Dendritic cell treated with granulocyte-macrophage colony-stimulating factor and Interleukin-4, amounts not matched to agents 40 ng/mL and 50 ng/mL, for 4 days (primary cell): ENCODE results near the gene SLC46A2.

Experiments used
- H3K27ac Mint-ChIP-seq: one replicate; pipeline ENCODE4 v1.8.0; 2022; ENCODE audit warnings: mild to moderate bottlenecking, mixed read lengths
- H3K27me3 Mint-ChIP-seq: one replicate; pipeline ENCODE4 v1.8.0; 2022; ENCODE audit warnings: mild to moderate bottlenecking, mixed read lengths
- H3K36me3 Mint-ChIP-seq: one replicate; pipeline ENCODE4 v1.8.0; 2022; ENCODE audit warnings: low read depth, mixed read lengths
- H3K4me1 Mint-ChIP-seq: one replicate; pipeline ENCODE4 v1.8.0; 2022; ENCODE audit warnings: low read depth, mixed read lengths
- H3K4me3 Mint-ChIP-seq: one replicate; pipeline ENCODE4 v1.8.0; 2022; ENCODE audit warnings: mild to moderate bottlenecking, moderate library complexity, mixed read lengths
- H3K9me3 Mint-ChIP-seq: one replicate; pipeline ENCODE4 v1.8.0; 2022; ENCODE audit warnings: mixed read lengths
- intact Hi-C: fragments of 100-400 bp; cut with micrococcal nuclease; formaldehyde crosslinking; loops from one replicate; pipeline ENCODE4 v1.15.0; 2022

Gene SLC46A2

DNA sequence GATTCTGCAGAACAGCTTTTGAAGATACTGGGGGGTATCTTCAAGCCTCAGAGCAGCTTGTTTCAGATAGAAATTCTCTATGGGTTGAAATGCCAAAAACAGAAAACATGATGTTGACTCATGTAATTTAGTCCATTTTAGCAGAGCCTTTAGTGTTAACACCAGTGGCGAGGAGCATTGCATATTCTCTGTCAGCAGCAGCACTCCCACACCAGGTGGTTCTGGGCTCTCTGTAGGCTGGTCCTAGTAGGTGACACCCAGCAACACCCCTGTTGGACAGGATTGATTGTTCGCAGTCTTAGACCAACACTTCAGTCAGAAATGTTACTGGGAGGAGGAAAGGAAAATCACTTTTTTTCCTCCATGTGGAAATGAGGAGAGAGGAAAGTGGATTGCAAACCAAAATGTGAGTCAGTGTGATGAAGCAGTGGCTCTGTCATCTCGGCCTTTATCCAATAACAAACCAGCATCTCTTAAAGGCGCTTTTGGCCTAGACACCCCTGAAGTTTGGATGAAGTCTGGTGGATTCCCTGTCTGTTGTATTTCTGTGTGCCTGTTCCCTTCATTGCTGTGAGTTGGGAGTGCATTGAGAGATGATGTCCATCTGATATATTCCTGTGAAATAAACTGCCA, 16.8 kb downstream of the SLC46A2 start:
- Mint-ChIP-seq H3K27ac (no peak overlapping the region), H3K36me3 (peaks cover 63% of the 10 kb centered on the region), H3K27me3 (no peaks in the 10 kb centered on the region), H3K9me3 (no peaks in the 10 kb centered on the region), H3K4me1 (peaks cover 49% of the 10 kb centered on the region), H3K4me3 (no peak overlapping the region)
- intact Hi-C loops: no loop called here

DNA sequence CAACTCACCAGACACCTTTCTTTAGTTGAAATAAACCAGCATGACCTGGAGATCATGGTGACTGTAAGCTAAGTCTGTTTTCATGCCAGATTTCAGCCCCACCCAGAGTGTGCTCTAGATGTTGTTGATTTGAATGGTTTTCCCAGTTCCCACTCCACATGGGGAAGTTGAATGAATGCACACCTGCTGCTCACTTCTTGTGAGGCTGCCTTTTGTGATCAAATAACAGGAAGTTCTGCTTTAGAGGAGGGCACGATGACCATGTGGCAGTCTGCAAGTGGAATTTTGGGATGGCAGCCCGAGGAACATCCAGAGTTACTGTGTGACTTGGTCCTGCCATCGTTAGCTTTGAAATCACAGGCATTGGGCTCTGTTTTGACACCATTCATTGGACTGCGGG, 18.7 kb downstream of the SLC46A2 start:
- H3K27ac Mint-ChIP-seq: peak overlapping the region; percentile 98
- H3K4me3 Mint-ChIP-seq: no peak overlapping the region
- peaks cover 64% of the 10 kb centered on the region for H3K36me3 Mint-ChIP-seq
- no peaks in the 10 kb centered on the region for H3K9me3 Mint-ChIP-seq
- no peaks in the 10 kb centered on the region for H3K27me3 Mint-ChIP-seq
- intact Hi-C loops: no loop called here
- H3K4me1 Mint-ChIP-seq: peaks cover 61% of the 10 kb centered on the region

DNA sequence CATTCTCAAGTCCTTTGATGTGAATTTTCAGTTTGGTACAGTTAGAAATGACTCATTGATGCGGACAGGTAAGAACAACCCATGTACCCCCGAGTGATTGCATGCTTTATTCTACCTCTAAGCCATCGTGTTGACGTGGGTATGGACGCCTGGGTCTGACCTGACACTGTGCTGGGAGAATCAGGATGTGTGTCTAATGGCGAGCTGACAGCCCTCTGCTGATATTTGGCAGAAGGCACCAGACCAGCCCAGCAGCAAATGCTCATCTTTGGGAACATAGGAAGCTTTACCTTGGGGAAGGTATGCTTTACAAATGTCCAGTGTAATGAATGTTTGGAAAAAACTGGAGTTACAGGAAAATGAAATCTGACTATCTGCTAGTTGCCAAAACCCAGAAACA, 20.1 kb downstream of the SLC46A2 start:
- intact Hi-C loops: no loop called here
- peaks cover 76% of the 10 kb centered on the region for H3K4me1 Mint-ChIP-seq
- H3K27ac Mint-ChIP-seq: peak overlapping the region; percentile 98
- no peaks in the 10 kb centered on the region for H3K9me3 Mint-ChIP-seq
- no peaks in the 10 kb centered on the region for H3K27me3 Mint-ChIP-seq
- peaks cover 64% of the 10 kb centered on the region for H3K36me3 Mint-ChIP-seq
- no peak overlapping the region for H3K4me3 Mint-ChIP-seq

DNA sequence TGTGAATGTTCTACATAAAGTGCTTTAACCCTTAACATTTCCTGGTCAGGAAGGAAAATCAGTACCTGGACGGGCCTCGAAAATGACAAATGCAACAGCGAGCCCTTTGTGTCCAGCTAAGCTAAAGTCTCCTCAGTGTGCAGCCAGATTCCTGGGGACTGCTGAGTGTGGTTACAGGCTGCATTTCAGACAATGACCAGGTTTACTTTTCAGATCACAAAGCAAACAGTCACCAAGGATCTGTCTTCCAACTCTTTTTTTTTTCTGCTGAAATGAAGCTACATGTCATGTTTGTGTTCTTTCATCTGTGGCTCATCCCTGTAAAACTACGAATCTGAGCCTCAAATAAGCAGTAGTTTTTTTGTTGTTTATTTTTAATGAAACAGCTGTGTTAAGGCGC, 20.8 kb downstream of the SLC46A2 start:
- H3K4me3 Mint-ChIP-seq: no peak overlapping the region

DNA sequence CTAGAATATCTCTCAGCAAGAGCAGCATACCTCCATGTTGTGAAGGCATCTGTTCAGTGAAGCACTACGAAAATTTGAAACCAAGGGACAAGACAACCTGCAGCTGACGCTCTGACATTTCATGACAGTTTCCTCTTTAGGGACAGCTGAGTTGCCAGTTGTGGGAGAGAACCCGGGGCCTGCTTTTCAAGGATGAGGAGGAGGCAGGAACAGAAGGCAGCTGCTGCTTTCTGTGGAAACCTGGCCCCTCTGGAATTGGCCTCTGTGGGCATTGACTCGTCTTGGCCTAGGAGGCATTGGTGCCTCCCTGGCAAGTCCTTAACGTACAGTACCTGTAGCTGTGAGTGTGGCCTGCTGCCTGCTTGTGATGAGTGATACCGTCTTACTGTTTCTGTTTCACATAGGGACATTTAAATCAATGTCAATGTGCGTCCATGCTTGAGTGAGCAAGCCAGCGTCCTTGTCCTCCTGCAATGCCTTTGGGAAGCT, 21.6 kb downstream of the SLC46A2 start:
- no peaks in the 10 kb centered on the region for H3K9me3 Mint-ChIP-seq
- H3K36me3 Mint-ChIP-seq: peaks cover 69% of the 10 kb centered on the region
- H3K27ac Mint-ChIP-seq: peak overlapping the region; percentile 98
- intact Hi-C loops: loop anchor here (10.0 kb wide), 1 partner anchor 114 kb away; the partner anchor contains the start of gene SNX30
- H3K27me3 Mint-ChIP-seq: no peaks in the 10 kb centered on the region
- H3K4me3 Mint-ChIP-seq: peak overlapping the region; percentile 6
- H3K4me1 Mint-ChIP-seq: peaks cover 90% of the 10 kb centered on the region

More for the DNA sequence above, 20.8 kb downstream of the SLC46A2 start:
- intact Hi-C loops: loop anchor here (10.0 kb wide), 1 partner anchor 115 kb away; the partner anchor contains the start of gene SNX30
- peak overlapping the region; percentile 98 for H3K27ac Mint-ChIP-seq
- no peaks in the 10 kb centered on the region for H3K27me3 Mint-ChIP-seq
- peaks cover 65% of the 10 kb centered on the region for H3K36me3 Mint-ChIP-seq
- no peaks in the 10 kb centered on the region for H3K9me3 Mint-ChIP-seq
- peaks cover 82% of the 10 kb centered on the region for H3K4me1 Mint-ChIP-seq

DNA sequence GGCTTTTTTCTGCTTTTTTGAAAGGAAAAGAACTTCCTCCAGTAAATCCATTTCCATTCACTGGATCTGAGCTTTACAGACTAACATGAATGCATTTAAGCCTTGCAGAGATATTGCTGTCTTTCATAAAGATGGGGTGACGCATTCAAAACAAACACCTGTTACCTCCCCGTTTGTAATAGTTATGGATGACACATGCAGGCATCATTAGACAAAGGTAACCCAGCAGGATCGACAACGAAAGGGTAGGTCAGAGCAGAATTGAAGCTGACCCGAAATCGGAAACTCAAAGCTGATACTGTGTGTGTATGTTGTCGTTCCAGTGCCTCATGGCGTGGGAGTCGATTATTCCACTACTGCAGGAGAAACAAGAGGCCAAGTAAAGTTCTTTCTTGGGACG, 22.2 kb downstream of the SLC46A2 start:
- intact Hi-C loops: loop anchor here (10.0 kb wide), 1 partner anchor 114 kb away; the partner anchor contains the start of gene SNX30
- Mint-ChIP-seq H3K27ac (peak overlapping the region; percentile 98), H3K4me3 (peak overlapping the region; percentile 79), H3K36me3 (peaks cover 69% of the 10 kb centered on the region), H3K27me3 (no peaks in the 10 kb centered on the region), H3K4me1 (peaks cover 96% of the 10 kb centered on the region), H3K9me3 (no peaks in the 10 kb centered on the region)

DNA sequence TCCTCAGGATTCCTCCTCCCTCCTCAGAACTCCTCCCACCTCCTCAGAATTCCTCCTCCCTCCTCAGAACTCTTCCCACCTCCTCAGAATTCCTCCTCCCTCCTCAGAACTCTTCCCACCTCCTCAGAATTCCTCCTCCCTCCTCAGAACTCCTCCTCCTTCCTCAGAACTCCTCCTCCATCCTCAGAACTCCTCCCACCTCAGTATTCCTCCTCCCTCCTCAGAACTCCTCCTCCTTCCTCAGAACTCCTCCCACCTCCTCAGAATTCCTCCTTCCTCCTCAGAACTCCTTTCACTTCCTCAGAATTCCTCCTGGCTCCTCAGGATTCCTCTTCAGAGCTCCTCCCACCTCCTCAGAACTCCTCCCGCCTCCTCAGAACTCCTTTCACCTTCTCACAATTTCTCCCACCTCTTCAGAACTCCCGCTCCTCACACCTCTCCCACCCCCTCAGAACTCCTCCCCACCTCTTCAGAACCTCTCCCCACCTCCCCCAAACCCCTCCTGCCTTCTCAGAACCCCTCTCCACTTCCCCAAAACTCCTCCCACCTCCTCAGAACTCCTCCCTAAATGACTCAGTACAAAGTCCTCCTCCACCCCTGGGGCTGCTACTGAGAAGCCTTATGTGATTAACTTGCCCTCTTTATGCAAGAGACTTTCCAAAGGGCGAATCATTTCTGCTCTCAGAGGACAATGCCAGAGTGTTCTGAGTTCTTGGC, 23.2 kb downstream of the SLC46A2 start:
- intact Hi-C loops: loop anchor here (1.0 to 10.0 kb wide), 2 partner anchors 9 to 113 kb away; partner anchors contain the start of gene SNX30
- H3K36me3 Mint-ChIP-seq: peaks cover 69% of the 10 kb centered on the region
- H3K27ac Mint-ChIP-seq: peak overlapping the region; percentile 98
- peak overlapping the region; percentile 79 for H3K4me3 Mint-ChIP-seq
- no peaks in the 10 kb centered on the region for H3K27me3 Mint-ChIP-seq
- peaks cover 99% of the 10 kb centered on the region for H3K4me1 Mint-ChIP-seq
- H3K9me3 Mint-ChIP-seq: no peaks in the 10 kb centered on the region

DNA sequence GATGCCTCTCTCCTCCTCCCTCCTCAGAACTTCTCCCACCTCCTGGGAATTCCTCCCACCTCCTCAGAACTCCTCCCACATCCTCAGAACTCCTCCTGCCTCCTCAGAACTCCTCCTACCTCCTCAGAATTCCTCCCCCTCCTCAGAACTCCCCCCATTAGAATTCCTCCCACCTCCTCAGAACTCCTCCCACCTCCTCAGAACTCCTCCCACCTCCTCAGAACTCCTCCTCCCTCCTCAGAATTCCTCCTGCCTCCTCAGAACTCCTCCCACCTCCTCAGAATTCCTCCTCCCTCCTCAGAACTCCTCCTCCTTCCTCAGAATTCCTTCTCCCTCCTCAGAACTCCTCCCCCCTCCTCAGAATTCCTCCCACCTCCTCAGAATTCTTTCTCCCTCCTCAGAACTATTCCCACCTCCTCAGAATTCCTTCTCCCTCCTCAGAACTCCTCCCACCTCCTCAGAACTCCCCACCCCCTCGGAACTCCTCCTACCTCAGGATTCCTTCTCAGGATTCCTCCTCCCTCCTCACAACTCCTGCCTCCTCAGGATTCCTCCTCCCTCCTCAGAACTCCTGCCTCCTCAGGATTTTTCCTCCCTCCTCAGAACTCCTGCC, 23.9 kb downstream of the SLC46A2 start:
- Mint-ChIP-seq H3K36me3 (peaks cover 69% of the 10 kb centered on the region), H3K27ac (peak overlapping the region; percentile 98), H3K9me3 (no peaks in the 10 kb centered on the region), H3K4me1 (peaks cover 99% of the 10 kb centered on the region), H3K4me3 (peak overlapping the region; percentile 79), H3K27me3 (no peaks in the 10 kb centered on the region)
- intact Hi-C loops: loop anchor here (1.0 to 10.0 kb wide), 2 partner anchors 8 to 112 kb away; partner anchors contain the start of gene SNX30

DNA sequence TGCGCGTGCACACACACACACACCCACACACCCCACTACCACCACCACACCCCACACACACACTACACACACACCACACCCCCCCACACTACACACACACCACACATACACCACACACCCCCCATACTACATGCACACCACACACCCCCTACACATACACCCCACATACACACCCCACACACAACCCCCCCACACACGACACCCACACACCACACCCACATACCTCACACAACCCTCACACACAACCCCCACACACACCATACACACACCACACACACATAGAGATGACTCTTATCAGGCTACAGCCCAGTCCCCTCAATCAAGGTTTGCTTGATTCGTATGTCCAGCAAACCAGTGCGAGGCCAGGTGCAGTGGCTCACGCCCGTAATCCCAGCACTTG, 25.7 kb downstream of the SLC46A2 start:
- H3K4me1 Mint-ChIP-seq: peaks cover 99% of the 10 kb centered on the region
- H3K4me3 Mint-ChIP-seq: no peak overlapping the region
- peaks cover 61% of the 10 kb centered on the region for H3K36me3 Mint-ChIP-seq
- H3K27ac Mint-ChIP-seq: peak overlapping the region; percentile 89
- no peaks in the 10 kb centered on the region for H3K27me3 Mint-ChIP-seq
- intact Hi-C loops: loop anchor here (10.0 kb wide), 1 partner anchor 110 kb away; the partner anchor contains the start of gene SNX30
- no peaks in the 10 kb centered on the region for H3K9me3 Mint-ChIP-seq

DNA sequence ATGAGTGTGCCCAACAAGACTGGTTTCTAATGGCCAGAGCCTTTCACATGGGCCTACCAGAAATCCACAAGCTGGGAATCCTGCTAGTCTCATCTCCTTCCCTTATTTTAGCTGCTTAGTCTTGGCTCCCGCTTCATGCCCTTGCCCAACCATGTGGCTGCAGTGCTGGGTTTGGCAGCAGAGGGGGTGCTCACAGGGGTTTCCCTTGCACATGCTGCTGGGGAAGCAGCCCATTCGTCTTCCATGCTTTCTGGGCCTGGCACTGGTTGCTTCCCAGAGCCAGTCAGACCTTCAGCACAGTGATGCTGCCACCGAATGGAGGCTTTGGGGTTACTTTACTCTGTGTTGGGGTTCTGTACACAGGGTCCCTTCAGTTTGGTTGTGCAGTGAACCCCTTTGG, 26.3 kb downstream of the SLC46A2 start:
- Mint-ChIP-seq H3K36me3 (peaks cover 56% of the 10 kb centered on the region), H3K27ac (peak overlapping the region; percentile 89), H3K9me3 (no peaks in the 10 kb centered on the region), H3K27me3 (no peaks in the 10 kb centered on the region), H3K4me1 (peaks cover 99% of the 10 kb centered on the region), H3K4me3 (no peak overlapping the region)
- intact Hi-C loops: loop anchor here (10.0 kb wide), 1 partner anchor 110 kb away; the partner anchor contains the start of gene SNX30

DNA sequence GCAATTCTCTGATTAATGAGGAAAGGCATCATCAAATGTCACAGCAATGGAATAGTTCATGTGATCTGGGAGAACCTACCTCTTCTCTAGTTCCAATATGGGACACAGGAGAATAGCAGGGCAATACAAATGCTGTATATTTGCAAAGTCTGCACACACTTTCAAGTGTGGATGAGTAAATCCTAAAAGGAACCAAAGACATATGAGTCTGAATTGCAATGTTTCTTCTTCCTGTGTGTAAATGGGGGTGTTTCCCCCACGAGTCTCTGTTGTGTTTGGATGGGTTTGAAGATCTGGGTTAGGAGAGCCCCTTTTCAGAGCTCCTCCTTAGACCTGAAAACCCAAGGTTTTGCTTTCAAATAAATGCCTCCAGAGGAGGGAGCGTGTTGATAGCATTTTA, 26.9 kb downstream of the SLC46A2 start:
- H3K4me1 Mint-ChIP-seq: peaks cover 99% of the 10 kb centered on the region
- intact Hi-C loops: loop anchor here (10.0 kb wide), 1 partner anchor 109 kb away; the partner anchor contains the start of gene SNX30

DNA sequence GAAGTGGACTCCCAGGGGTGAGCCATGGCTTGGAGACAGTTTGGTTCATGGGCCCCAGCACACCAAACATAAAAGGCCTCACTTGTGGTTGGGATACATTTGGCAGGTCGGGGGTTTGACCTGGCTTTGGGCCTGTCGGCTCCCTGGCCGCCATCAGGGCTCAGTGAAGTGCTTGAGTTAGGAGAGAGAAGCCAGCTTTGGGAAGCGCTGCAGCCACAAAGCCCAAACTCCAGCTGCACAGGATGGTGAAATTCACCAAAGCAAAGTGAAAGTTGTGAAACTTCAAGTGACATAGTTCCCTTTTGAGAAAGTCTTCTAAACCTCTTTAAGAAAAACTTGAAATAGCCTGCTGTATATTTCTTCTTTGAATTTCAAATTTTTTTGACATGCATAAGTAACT, 27.5 kb downstream of the SLC46A2 start:
- intact Hi-C loops: loop anchor here (10.0 kb wide), 1 partner anchor 108 kb away; the partner anchor contains the start of gene SNX30
- Mint-ChIP-seq H3K9me3 (no peaks in the 10 kb centered on the region), H3K27ac (peak overlapping the region; percentile 89), H3K36me3 (peaks cover 44% of the 10 kb centered on the region), H3K27me3 (no peaks in the 10 kb centered on the region), H3K4me3 (peak overlapping the region; percentile 55), H3K4me1 (peaks cover 99% of the 10 kb centered on the region)

More for the DNA sequence above, 26.9 kb downstream of the SLC46A2 start:
- H3K27ac Mint-ChIP-seq: peak overlapping the region; percentile 89
- H3K27me3 Mint-ChIP-seq: no peaks in the 10 kb centered on the region
- H3K4me3 Mint-ChIP-seq: peak overlapping the region; percentile 42
- H3K36me3 Mint-ChIP-seq: peaks cover 50% of the 10 kb centered on the region
- H3K9me3 Mint-ChIP-seq: no peaks in the 10 kb centered on the region

DNA sequence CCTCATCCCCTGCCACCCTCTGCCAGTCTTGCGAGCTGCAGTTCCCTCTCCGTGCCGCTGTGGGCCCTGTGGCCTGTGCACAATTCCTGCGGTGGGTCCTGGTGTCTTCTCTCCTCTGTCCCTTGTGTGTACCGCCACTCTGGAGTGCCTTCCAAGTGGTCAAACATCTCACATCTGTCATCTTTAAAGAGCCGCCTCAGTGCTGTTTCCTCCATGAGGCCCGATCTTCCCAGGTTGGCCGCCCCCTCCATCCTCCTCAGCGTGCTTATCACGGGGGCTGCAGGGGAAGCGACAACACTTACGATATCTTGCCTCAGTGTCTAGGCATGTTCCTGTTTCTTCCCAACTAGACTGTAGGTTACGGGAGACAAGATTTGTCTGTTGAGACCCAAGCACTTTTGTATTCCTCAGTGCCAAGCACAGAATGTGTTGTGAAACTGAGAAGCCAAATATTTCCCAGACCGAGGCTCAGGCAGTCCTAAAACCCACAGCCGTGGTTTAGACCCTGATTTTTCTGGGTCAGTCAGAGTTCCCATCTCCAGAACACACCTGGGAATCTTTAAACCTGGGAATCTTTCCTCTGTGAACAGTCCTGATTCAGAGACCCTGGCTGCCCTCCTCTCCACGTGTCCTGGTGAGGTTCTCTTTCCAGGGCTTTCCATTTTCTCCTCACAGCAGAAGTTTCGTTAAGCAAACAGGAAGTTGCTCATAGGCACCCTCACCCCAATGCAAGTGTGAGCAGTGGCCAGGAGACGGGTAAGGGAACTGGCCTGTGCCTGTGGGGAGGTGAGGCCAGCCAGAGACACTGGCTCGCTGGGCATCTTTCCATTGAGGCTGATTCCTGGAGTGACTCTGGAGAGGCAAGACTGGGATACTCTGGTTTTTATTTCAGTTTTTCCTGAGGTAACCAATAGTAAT, 28.8 kb downstream of the SLC46A2 start:
- intact Hi-C loops: loop anchor here (10.0 kb wide), 1 partner anchor 107 kb away; the partner anchor contains the start of gene SNX30
- H3K27me3 Mint-ChIP-seq: no peaks in the 10 kb centered on the region
- peaks cover 99% of the 10 kb centered on the region for H3K4me1 Mint-ChIP-seq
- H3K36me3 Mint-ChIP-seq: peaks cover 42% of the 10 kb centered on the region
- no peaks in the 10 kb centered on the region for H3K9me3 Mint-ChIP-seq
- peak overlapping the region; percentile 65 for H3K4me3 Mint-ChIP-seq
- H3K27ac Mint-ChIP-seq: peak overlapping the region; percentile 89
